NCI-H1417 treated with DMSO at 0.1 percent for 48 hours (cell line): ENCODE measurements around the gene SPAG4.
A peak's percentile ranks its signal among the peaks of the same experiment; 100 is the strongest.

Experiments
- DNase-seq: peaks from one replicate; lab custom pipeline; 2025; lab: John Stamatoyannopoulos, UW

Gene SPAG4, protein sequence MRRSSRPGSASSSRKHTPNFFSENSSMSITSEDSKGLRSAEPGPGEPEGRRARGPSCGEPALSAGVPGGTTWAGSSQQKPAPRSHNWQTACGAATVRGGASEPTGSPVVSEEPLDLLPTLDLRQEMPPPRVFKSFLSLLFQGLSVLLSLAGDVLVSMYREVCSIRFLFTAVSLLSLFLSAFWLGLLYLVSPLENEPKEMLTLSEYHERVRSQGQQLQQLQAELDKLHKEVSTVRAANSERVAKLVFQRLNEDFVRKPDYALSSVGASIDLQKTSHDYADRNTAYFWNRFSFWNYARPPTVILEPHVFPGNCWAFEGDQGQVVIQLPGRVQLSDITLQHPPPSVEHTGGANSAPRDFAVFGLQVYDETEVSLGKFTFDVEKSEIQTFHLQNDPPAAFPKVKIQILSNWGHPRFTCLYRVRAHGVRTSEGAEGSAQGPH

GRCh38 chr20:35615667-35616464 is at the start of gene SPAG4:
TSS of gene SPAG4 (plus strand) at chr20:35615829. CDS start at chr20:35616004, 175 bp downstream.
- peak; percentile 98 for DNase-seq

DNA sequence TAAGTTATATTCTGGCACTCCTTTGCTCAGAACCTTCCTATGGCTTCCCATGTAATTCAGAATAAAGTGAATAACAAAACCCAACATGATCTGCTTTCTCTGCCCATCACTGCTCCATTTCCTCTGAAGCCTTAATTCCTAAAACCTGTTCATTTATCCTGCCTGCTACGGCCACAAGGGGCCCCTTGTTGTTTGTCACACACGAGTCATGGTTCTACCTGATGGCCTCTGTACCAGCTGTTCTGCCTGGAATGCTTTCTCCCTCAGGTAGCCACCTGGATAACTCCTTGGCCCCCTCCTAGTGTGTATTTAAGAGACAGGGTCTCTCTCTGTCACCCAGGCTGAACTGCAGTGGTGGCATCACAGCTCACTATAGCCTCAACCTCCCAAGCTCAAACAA is 47.0 kb upstream of the SPAG4 start:
- DNase-seq = no peak

DNA sequence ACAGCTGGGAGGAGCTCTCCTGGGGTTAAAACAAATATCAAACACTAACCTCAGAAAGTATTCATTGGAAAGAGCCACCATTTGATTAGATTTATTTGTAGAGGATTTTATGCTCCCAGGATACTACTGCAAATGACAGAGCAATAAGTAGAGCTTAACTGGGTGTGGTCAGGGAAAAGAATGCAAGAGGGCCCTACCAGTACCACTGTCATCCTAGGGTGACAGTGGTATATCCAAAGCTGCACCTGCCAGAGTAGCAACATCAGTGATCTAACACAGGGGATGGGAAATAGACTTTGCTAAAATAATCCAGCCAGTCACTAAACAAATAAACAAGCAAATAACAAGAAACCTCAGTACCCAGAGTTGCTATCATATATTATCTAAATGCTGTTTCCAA is 44.1 kb upstream of the SPAG4 start:
- DNase-seq = no peak

DNA sequence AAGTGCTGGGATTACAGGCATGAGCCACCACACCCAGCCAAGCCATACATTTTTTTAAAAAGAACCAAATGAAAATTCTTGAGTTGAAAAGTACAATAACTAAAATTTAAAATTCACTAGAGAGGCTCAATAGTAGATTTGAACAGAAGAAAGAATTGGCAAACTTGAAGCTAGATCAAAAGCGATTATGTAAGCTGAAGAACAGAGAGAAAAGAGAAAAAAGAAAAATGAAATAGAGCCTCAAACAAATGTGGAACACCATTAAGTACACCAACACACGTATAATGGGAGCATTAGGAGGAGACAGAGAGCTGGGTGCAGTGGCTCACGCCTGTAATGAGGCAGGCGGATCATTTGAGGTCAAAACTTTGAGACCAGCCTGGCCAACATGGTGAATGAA is 42.8 kb upstream of the SPAG4 start:
- DNase-seq = no peak

GRCh38 chr20:35575958-35576357 is 39.7 kb upstream of the SPAG4 start:
- no peak for DNase-seq

- no peak for DNase-seq
Measured at GRCh38 chr20:35576816-35577215, 38.8 kb upstream of the SPAG4 start.

DNA sequence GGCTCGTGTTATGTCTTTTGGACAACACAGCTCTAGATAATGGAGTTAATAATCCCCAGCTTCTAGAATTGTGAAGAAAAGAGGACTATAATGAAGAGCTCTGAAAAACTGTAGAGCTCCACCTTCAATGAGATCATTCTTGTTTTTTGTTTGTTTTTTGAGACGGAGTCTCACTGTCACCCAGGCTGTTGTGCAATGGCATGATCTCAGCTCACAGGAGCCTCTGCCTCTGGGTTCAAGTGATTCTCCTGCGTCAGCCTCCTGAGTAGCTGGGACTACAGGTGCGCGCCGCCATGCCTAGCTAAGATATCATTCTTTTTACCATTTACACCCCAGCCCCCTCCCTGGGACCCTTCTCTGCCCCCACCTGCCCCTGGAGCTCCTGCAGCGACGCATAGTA is 37.2 kb upstream of the SPAG4 start:
- DNase-seq = no peak

DNA sequence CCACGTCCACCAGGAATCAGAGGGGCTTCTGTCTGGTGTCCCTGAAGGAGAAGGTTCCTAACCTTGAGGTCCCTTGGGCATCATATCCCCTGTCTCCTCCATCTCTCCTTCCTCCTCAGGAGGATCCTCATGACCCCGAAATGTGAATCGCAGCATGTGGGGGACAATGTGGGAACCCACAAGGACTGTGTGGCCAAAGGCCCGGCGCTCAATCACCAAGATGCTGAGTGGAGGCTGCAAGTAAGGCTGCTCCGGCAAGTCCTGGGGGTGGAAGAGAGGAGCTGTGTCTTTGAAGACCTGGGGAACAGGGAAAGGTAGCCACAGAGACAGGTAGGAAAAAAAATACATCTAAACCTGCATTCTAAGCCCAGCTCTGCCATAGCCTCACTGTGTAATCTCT is 36.4 kb upstream of the SPAG4 start:
- no peak for DNase-seq

- no peak for DNase-seq
Measured at GRCh38 chr20:35582131-35582530, 33.5 kb upstream of the SPAG4 start.

GRCh38 chr20:35582741-35583404 is 32.8 kb upstream of the SPAG4 start:
- DNase-seq = no peak

- no peak for DNase-seq
Measured at GRCh38 chr20:35583636-35584560, 31.7 kb upstream of the SPAG4 start.

DNA sequence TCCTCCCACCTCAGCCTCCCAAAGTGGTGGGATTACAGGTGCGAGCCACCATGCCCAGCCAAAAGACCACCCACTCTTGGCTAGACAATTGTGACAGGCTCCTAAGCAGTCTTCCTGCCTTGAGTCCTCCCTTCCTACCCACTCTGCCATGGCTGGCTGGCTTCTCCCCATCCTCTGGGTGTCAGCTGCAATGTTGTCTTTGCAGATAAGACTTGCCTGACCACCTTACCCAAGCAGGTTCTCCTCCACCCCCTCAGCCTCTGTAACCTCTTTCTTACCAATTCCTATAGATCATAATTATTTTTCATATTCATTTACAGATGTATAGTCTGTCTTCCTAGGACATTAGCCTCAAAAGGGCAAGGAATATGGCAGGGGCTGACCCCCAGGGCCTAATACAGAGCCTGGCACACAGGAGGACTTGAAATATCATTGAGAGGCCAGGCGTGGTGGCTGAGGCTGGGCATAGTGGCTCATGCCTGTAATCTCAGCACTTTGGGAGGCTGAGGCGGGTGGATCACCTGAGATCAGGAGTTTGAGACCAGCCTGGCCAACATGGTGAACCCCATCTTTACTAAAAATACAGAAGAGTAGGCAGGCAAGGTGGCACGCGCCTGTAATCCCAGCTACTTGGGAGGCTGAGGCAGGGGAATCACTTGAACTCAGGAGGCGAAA is 28.7 kb upstream of the SPAG4 start:
- no peak for DNase-seq

GRCh38 chr20:35587436-35587835 is 28.2 kb upstream of the SPAG4 start:
- no peak for DNase-seq

- no peak for DNase-seq
Measured at GRCh38 chr20:35588397-35588796, 27.2 kb upstream of the SPAG4 start.

DNA sequence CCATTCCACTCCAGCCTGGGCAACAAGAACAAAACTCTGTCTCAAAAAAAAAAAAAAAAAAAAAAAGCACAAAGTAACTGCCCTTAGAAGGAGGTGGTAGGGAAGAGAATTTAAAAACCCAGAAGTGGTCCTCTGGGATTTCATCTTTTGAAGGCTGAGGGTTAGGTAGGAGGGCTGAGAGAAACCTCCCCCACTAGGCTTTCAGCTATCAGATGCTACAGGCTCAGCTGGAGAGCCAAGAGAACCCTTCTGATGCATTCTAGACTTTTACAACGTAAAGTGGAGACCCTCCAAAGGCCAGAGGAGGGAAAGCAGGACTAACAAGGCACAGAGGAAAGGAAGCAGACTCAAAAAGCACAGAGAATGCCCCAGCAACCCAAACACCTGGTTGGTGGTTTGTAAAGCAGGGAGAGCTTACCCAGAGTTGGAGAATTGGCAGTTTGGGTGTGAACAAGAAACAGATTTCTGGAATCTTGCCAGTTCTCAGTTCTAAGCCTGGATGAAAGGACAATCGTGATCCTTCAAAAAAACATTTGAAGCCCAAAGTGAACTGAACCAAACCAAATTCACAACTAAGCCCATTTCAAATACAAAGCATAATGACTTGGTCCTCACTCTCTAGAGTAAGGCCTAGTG is 23.2 kb upstream of the SPAG4 start:
- DNase-seq = no peak

- no peak for DNase-seq
Measured at GRCh38 chr20:35595456-35595855, 20.2 kb upstream of the SPAG4 start.

GRCh38 chr20:35595901-35596300 is 19.7 kb upstream of the SPAG4 start:
- no peak for DNase-seq

- no peak for DNase-seq
Measured at GRCh38 chr20:35597186-35597585, 18.4 kb upstream of the SPAG4 start.

GRCh38 chr20:35598476-35598875 is 17.2 kb upstream of the SPAG4 start:
- no peak for DNase-seq
